Smooth muscle cell of the brain vasculature (primary cell): ENCODE results near the gene CTBP2.
"Not testable (repeated sequence)": the region's sequence is repeated elsewhere in the genome, so short reads cannot be mapped to it uniquely, and the experiment has no call there.

Source experiments
- DNase-seq: peaks from one replicate; pipeline ENCODE4 v3.0.0-alpha.2; 2012; ENCODE audit warnings: low read depth, low spot score

Gene CTBP2

DNA sequence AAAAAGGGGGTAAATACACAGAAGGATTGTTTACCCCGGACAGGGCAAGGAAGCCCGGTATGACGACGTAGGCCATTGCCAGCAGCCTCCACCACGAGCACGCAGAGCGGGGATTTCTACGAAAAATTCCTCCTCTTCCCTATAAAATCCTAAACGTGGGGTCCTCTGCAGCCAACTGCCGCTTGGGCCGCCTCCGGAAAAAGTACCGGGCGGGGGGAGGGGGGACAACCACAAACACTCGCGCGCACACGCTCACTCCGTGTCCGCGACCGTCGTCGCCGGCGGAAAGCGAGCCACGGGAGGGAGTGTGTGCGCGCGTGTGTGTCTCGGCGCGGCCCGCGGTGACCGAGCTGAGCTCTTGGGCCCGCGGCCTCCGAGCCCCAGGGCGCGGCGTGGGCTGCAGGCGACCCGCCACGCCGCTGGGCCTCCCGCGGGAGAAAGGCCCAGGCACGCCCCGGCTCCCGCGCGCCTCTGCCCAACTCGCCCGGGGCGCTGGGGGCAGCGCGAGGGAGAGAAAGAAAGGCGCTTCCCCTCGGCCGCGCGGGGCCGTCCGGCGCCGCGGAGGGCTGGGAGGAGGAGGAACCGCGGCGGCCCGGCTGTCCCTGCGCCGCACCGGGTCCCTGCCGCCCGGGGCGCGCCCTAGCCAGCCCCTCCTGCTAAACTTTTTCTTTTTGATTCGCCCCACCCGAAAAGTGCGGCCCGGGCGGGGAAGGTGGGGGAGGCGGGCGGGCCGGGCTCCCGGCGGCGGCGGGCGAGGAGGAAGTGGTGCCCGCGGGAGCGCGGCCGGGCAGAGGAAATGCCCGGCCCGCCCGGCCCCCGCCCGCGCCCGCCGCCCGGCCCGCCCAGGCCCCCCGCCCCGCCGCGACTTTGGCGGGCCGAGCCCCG is 1.5 kb downstream of the CTBP2 start:
- DNase-seq = no peak

DNA sequence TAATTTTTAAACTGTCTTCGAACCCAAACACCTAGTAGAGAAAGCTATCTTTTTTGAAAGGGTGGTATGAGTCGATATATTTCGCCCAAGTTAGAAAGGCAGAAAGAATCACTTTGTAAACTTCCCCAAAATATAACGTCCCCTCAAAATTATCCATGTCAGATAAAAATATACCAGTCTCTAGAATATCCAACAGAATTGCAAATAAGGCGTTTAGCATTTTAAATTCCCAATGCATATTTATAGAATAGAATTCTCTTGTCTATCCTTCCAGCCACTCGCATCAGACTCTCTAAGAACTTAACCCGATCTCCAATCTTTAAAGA is 2.1 kb downstream of the CTBP2 start:
- no peak for DNase-seq

DNA sequence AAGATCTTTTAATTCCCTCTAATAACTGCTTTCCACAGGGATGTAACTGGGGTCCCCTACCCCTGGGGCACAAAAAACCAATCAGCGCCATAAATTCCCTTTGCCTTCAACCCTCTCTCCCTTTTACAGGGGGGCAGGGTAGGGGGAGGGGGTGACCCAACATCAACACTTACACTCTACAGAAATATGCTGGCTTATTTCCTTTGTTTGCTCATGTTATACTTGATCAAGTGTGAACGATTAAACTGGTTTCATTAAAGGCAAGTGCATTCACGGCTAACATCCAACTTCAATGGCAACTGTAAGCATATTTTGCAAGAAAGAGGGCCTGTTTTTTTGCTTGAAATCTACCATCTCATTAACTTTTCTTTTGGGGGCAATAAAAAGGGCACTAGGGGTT is 2.9 kb downstream of the CTBP2 start:
- DNase-seq = no peak

DNA sequence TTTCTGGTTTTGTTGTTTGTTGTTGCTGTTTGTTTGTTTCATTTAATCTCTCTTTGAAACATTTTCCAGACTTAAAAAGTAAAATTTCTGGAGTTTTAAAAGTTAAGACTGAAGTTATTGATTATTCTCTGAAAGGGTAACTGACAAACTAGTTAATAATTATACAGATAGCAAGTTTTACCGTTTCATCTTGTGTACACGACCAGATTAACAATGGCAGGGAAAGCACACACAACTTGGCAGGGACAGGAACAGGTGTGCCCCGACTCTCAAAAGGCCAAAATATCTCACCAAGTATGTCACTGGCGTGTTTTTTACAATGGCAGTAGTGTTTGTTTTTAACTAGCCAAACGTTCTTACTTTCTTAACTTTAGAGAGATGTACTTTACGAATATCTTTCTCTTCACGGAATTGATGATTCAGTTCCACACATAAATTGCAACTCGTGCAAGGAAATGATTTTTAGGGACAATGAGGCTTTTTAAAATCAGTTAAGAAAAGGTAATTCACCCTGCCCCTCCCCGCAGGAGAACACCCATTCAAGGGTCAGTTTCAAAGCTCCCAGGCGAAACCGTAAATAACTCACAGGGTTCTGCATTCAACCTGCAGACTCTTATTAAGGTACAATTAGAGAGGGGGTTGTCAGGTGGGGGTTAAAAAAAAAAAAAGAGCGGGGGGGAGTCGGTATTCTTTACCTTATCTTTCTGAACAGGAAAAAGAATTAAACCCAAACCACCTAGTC is 3.5 kb downstream of the CTBP2 start:
- no peak for DNase-seq

DNA sequence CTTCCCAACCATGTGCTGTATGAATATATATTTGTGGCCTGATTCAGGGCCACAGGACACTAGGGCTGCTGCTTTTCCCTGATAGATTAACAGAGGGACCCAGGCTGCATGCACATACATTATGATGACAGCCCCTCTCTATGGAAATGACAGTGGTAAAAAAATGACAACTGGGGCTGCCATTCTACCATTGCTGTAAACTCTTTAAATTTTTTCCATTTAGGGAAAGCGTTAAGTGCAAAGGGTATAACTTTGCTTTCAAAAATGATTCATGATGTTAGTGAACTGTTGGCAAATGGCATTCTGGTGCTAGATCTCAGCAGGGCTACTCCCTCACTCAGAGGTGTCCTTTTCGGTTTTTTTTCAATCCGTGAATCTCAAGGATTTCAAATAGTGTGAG is 4.2 kb downstream of the CTBP2 start:
- DNase-seq = no peak

DNA sequence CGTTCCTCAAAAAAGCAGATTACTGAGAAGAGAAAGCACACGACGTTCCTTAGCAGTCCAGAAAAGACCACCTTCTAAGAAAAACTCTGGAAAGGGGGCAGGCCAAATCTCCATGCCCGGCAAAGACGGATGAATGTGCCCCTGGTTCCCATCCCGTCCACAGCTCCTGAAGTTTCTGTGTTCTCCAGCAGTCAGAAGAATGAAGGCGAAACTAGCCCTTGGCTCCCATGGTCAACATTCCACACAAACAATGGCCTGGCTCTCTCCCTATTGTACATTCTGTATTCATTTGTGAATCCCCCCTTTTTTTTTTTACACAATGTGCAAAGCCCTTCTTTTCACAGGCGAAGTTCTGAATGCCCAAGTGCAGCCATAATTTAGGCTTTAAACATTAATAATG is 5.3 kb downstream of the CTBP2 start:
- DNase-seq = no peak

DNA sequence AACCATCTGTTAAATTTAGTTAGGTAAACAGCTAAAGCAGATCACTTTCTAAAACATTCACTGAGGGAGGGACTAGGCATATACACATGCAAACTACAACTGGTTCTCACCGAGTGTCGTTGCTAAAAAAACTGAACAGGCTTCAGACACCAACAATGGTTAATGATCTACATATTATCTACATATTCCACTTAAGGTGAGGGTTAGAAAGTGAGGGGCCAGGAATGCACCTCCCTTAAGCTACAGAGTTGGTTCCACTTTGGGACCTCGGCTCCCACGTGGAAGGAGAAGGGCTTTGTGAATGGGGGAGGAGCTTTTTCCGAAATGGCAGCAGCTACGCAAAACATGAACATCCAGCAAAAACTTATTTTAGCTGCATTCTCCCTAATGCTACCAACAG is 5.8 kb downstream of the CTBP2 start:
- DNase-seq = no peak

DNA sequence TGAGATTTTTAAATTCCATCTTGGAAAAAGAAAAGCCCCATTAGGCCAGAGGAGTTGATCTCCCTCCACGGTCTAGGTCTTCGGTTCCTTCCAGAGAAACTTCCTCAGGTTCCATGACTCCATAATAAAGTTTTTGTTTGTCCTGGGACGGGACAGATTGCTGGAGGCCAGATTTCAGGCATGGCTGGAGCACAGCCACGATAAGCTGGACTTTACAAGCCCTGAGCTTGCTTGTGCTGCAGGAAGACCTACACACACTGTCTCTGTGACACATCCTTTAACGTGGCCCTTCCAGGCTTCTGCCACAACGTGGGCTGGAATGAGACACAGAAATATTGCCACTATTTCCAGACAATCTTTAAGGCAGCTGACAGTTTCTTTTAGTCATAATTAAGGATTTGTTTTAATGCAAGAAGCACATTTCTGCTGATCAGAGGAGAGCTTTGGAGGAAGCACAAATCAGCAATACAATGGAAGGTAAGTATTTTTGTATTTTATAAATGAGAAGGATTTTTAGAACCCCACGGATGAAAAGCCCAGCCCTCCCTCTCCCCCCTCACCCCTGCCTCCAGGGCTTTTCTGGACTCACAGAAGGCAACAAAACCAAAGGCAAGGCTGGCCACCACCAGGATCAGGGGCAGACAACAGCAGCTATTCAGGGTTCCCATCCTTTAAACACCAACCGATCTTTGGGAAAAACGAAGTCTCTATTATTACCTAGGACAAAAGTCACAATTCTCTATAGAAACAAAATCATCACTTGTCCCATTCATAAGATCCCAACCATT is 6.5 kb downstream of the CTBP2 start:
- no peak for DNase-seq

DNA sequence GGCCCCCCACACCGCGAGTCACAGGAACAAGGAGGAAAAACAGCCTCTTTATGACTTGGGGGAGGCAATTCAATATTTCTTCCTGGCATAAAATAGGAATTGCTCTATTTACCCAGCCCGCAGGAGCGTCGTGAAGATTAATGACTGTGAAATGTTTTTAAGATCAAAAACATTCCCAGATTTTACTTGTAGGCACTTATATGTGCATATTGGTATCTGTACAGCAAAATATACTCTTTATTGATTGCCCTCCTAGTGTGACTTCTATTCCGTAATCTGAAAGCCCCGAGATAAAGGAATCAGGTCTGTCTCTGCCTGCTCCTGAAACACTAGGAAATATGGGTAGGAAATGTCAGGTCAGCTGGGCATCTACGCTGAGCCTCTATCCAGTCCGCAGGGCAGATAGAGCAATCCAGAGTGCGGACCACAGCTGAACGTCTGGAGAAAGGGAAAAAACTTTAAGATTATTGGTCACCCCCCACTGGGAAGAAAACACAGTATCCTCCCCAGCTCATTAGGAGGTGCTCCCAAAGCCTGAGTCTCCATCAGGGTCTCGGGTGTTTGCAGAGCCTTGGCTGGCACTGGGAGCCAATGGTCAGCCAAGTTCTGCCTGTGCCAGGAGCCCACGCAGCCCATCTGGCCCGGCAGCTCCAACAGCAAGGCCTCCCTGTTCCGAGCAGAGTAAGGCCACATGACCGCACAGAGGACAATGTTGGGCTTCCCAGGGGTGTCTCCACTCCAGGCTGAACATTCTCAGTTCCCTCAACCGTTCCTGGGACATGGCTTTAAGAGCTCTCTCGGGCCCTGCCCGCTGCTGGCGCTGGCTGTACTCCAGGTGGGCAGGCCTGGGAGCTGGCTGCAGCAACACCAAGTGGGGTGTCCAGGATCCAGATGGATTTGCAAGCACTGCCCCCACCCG is 7.7 kb downstream of the CTBP2 start:
- no peak for DNase-seq

DNA sequence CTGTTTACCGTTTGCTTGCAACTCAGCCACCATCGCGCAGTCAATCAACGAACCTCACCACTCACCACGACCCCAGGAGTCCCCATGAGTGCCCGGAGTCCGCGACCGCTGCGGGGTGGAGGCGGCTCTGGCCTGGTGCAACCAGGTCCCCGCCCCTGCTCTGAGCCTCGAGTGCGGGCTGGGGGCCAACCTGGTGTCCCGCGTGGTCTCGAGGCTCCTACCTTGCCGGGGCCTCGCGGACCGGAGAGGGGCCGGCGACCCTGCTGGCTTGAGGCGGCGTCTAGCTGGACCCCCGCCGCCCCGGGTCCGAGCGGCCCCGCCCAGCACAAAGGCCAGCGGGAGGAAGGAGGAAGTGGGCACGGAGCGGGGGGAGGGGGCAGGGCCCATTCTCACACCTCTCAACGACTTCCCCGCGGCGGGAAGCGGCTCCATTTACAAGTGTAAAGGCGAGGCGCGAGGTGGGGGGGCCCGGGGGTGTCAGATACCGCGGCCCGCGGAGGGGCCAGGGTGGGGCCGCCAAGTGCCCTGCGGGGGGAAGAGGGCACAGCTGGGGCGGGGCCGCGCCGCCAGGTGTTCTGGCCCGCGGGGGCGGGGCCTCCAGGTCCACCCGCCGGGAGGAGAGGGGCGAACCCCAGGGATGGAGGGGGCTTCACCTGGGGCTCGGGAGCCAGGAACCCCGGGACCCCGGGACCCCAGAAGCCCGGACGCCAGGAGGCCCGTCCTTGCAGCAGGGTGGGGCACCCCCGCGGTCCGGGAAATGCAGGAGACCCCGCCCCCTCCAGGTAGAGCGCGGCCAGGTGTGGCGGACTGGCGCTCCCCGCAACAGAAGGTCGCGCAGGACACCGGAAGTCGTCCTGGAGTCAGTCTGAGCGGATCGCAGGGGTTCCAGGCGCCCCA is 8.6 kb downstream of the CTBP2 start:
- no peak for DNase-seq

DNA sequence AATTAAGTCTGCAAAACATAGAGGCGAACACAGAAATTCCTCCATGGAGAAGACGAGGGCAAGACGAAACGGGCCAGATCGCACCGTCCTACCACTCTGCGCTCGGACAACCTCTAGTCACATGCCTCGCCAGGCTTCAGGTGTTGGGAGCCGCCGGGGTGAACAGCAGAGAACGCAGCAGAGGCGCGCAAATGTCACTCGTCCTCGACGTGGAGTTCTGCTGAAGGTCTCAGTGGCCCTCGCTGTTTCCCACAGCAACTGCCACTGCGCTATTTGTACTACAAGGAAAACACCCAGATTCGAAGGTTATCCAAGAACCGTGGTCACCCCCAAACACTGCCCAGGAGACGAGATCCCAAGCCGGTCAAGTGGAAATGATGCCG is 9.2 kb downstream of the CTBP2 start:
- no peak for DNase-seq

DNA sequence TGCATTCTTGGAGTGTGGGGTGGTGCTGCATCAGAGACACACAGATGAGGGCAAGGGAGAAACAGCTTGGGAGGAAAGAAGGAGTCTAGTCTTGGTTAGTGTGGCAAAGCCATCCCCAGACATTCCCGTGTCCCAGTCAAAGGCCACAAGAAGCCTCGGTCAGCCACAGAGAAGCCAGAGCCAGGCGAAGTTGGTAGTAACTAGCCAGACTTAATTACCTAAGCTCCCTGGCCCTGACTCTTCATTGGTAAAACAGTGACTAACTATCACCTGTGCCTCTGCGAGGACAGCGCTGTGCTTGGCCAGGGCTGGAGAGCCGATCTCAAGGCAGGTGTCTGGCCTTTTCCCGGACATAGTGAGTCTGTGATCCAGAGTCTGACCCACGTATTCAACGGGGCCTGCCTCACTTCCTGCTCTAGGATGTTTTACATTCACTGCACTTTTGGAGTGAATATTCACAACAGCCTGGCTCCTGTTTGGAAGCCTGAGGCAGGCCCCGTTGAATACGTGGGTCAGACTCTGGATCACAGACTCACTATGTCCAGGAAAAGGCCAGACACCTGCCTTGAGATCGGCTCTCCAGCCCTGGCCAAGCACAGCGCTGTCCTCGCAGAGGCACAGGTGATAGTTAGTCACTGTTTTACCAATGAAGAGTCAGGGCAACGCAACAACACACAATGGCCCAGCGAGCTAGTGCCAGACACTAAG is 9.8 kb downstream of the CTBP2 start:
- DNase-seq = not testable (repeated sequence)

DNA sequence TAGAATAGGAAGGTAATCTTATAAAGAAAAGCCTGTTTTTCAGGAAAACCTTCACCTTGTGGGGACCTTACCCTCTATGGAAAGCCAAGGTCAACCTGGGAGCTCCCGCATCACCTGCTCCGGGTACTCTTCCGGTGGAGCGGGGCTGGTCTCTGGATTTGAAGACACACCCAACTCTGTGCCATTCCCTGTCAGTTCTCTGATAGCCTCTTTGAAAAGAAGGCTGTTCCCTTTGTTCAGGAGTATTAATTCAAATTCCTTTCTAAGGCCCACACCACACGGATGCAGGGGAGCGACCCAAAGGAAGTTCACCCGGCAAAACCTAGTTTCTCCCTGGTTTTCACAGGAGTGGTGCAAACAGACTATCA is 10.7 kb downstream of the CTBP2 start:
- no peak for DNase-seq

DNA sequence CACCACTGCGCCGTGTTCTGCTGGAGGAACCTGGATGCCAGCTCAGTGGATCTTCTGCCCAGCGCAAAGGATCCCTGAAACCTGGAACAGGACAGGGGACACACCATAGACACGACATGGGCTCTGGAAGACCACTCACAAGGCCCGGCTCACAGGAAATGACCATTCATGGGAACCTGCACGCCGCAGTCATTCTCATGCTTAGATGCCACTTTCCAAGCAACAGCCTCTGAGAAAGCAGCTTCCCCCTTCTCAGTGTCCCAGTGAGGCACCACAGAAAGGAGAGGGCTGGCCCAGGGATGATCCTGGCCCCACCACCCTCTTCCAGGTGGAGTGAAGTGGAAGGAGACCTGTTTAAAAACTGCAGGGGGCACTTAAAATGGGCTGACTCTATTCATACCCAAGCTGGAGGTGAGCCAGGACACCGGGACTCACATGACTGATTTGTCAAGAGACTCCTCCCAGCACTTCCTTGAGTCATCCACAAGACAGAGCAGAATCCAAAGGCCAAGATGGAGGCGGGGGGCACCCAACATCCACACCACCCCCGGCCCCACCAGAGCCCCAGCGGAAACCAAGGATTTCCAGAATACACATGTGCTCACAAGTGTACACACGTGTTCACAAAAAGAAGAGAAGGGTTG is 11.2 kb downstream of the CTBP2 start:
- DNase-seq = no peak

DNA sequence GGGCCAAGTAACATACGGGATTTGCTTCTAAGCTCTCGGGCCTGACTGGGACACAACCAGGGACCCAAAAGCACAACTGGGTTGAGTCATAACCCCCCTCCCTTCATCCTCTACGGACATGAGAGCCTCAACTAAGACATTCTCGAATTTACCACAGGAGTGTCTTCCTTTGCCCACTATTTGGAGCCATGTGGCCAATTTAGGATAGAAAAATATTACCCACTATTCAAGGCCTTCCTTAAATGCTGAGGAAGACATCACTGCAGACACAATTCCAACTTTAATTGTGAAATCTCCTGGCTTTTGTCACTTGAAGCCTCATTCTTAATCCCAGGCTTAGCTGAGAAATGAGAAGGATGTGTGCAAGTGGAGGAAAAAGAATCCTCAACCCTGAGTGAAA is 11.8 kb downstream of the CTBP2 start:
- no peak for DNase-seq

DNA sequence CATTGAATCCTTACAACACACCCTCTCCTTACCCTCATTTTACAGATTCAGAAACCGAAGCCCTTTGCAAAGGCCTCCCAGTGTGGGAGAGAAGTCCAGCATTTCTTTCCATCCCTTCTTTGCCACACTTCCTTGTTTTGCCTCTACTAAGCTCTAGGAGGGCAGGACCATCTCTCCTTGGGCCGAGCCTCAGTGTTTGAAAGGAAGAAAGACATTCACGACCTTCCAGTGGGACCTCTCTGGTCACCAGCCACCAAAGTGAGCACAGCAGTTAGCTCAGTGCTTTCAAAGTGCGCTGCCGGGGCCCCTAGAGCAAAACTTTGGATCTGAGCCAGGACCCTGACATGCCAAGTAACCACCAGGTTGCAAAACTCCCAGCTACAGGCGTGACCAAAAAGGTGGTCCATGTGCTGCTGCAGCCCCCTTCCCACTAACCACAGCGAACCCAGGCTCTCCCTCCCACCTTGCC is 12.4 kb downstream of the CTBP2 start:
- DNase-seq = no peak

DNA sequence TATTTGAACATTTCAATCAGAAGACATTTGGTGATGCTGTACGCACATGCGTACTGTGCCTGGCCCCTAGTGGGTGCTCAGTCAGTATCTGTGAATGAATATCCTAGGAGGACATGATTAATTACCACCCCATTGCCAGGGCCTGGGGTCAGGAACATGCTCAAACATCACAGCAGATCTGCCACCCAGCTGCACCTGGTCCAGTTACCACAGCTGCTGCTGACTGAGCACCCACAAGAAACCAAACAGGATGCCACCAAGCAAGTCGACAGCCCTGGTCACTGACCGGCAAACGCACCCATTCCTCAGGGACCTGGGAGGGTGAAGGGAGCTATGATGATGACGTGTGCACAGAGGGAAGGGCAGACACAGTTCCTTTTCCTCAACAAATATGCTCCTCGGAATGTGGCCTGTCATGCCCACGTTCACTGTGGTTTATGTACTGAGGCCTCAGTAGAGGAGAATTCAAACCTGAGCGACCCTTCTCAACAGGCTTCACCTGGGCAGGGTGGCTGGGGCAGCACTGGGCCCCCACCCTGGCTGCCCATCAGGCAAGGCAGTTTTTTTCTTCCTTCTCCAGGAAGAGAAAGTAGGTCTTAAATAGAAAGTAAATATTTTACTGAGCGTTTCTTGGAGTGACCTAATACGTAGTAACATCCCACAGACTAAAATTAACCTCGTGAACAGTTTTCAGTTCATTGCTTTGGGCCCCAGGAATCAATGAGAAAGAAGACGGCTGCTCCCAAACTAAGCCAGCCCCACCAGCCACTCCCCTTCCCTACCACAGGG is 13.4 kb downstream of the CTBP2 start:
- DNase-seq = no peak

DNA sequence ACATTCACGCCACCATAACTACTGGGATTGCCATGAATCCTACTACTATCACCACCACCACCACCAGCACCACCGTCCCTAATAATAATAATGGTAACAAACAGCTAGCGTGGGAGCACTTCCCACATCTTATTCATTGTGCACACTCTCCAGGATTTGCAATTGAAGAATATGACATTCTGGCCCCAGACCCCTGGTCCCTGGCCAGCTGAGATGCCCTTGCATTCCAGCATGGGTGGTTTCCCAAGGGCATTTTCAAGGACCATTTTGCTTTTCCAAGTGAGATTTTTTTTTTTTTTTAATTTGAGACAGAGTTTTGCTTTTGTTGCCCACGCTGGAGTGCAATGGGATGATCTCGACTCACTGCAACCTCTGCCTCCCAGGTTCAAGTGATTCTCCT is 14.7 kb downstream of the CTBP2 start:
- DNase-seq = no peak
